ENCODE data around the gene IL4.

IL4 gene

GRCh38 chr5:132675936-132676689, 2.3 kb downstream of the IL4 start:
- Histone ChIP-seq H3K36me3 (ENCODE audit: control insufficient read depth, insufficient read depth, low read length) (no peaks in the 10 kb centered on the region), H3K9me3 (ENCODE audit: control insufficient read depth, insufficient read depth, low read depth, low read length) (0 out of 2 replicates have a peak, but pooled peaks cover under 1% of the 10 kb centered on the region), H3K27ac (ENCODE audit: low read depth, low read length) (no peak overlapping the region), H3K4me1 (ENCODE audit: control insufficient read depth, insufficient read depth, low read length) (peaks cover 4% of the 10 kb centered on the region; the same call in 1 of the 2 replicates), H3K4me3 (ENCODE audit: low read depth, low read length) (no peak overlapping the region), H3K9ac (ENCODE audit: low read length) (no peak overlapping the region), H3K27me3 (ENCODE audit: control insufficient read depth, insufficient read depth, low read length) (no peaks in the 10 kb centered on the region)

- Histone ChIP-seq H3K27me3 (ENCODE audit: control insufficient read depth, insufficient read depth, low read length) (no peaks in the 10 kb centered on the region), H3K9me3 (ENCODE audit: control insufficient read depth, insufficient read depth, low read depth, low read length) (no peaks in the 10 kb centered on the region), H3K4me3 (ENCODE audit: low read depth, low read length) (no peak overlapping the region), H3K27ac (ENCODE audit: low read depth, low read length) (no peak overlapping the region), H3K4me1 (ENCODE audit: control insufficient read depth, insufficient read depth, low read length) (peaks cover 4% of the 10 kb centered on the region; the same call in 1 of the 2 replicates), H3K36me3 (ENCODE audit: control insufficient read depth, insufficient read depth, low read length) (no peaks in the 10 kb centered on the region), H3K9ac (ENCODE audit: low read length) (no peak overlapping the region)
These were observed 3.4 kb downstream of the IL4 start for GRCh38 chr5:132677191-132677590.

GRCh38 chr5:132677682-132678400, 4.1 kb downstream of the IL4 start:
- Histone ChIP-seq H3K9ac (ENCODE audit: low read length) (no peak overlapping the region), H3K4me1 (ENCODE audit: control insufficient read depth, insufficient read depth, low read length) (peaks cover 4% of the 10 kb centered on the region; the same call in 1 of the 2 replicates), H3K36me3 (ENCODE audit: control insufficient read depth, insufficient read depth, low read length) (no peaks in the 10 kb centered on the region), H3K4me3 (ENCODE audit: low read depth, low read length) (no peak overlapping the region), H3K27ac (ENCODE audit: low read depth, low read length) (no peak overlapping the region), H3K9me3 (ENCODE audit: control insufficient read depth, insufficient read depth, low read depth, low read length) (no peaks in the 10 kb centered on the region), H3K27me3 (ENCODE audit: control insufficient read depth, insufficient read depth, low read length) (no peaks in the 10 kb centered on the region)

- Histone ChIP-seq H3K27ac (ENCODE audit: low read depth, low read length) (no peak overlapping the region), H3K9me3 (ENCODE audit: control insufficient read depth, insufficient read depth, low read depth, low read length) (no peaks in the 10 kb centered on the region)
These were observed 4.9 kb downstream of the IL4 start for GRCh38 chr5:132678735-132679134.

GRCh38 chr5:132679166-132679565, 5.4 kb downstream of the IL4 start:
- peaks cover 4% of the 10 kb centered on the region; the same call in 1 of the 2 replicates for H3K4me1 ChIP-seq (ENCODE audit: control insufficient read depth, insufficient read depth, low read length)
- no peaks in the 10 kb centered on the region for H3K36me3 ChIP-seq (ENCODE audit: control insufficient read depth, insufficient read depth, low read length)
- no peaks in the 10 kb centered on the region for H3K27me3 ChIP-seq (ENCODE audit: control insufficient read depth, insufficient read depth, low read length)
- no peaks in the 10 kb centered on the region for H3K9me3 ChIP-seq (ENCODE audit: control insufficient read depth, insufficient read depth, low read depth, low read length)
- H3K4me3 ChIP-seq (ENCODE audit: low read depth, low read length): no peak overlapping the region
- no peak overlapping the region for H3K27ac ChIP-seq (ENCODE audit: low read depth, low read length)
- no peak overlapping the region for H3K9ac ChIP-seq (ENCODE audit: low read length)

More at GRCh38 chr5:132678735-132679134, 4.9 kb downstream of the IL4 start:
- Histone ChIP-seq H3K4me1 (ENCODE audit: control insufficient read depth, insufficient read depth, low read length) (peaks cover 4% of the 10 kb centered on the region; the same call in 1 of the 2 replicates), H3K4me3 (ENCODE audit: low read depth, low read length) (no peak overlapping the region), H3K36me3 (ENCODE audit: control insufficient read depth, insufficient read depth, low read length) (no peaks in the 10 kb centered on the region), H3K9ac (ENCODE audit: low read length) (no peak overlapping the region), H3K27me3 (ENCODE audit: control insufficient read depth, insufficient read depth, low read length) (no peaks in the 10 kb centered on the region)

GRCh38 chr5:132679717-132680380, 6.1 kb downstream of the IL4 start:
- H3K4me3 ChIP-seq (ENCODE audit: low read depth, low read length): no peak overlapping the region
- H3K4me1 ChIP-seq (ENCODE audit: control insufficient read depth, insufficient read depth, low read length): peaks cover 4% of the 10 kb centered on the region; the same call in 1 of the 2 replicates
- H3K27ac ChIP-seq (ENCODE audit: low read depth, low read length): no peak overlapping the region
- no peaks in the 10 kb centered on the region for H3K27me3 ChIP-seq (ENCODE audit: control insufficient read depth, insufficient read depth, low read length)
- H3K36me3 ChIP-seq (ENCODE audit: control insufficient read depth, insufficient read depth, low read length): no peaks in the 10 kb centered on the region
- H3K9ac ChIP-seq (ENCODE audit: low read length): no peak overlapping the region
- no peaks in the 10 kb centered on the region for H3K9me3 ChIP-seq (ENCODE audit: control insufficient read depth, insufficient read depth, low read depth, low read length)

GRCh38 chr5:132680780-132681475, 7.1 kb downstream of the IL4 start:
- H3K9me3 ChIP-seq (ENCODE audit: control insufficient read depth, insufficient read depth, low read depth, low read length): no peaks in the 10 kb centered on the region
- H3K36me3 ChIP-seq (ENCODE audit: control insufficient read depth, insufficient read depth, low read length): no peaks in the 10 kb centered on the region
- no peak overlapping the region for H3K4me3 ChIP-seq (ENCODE audit: low read depth, low read length)
- no peak overlapping the region for H3K9ac ChIP-seq (ENCODE audit: low read length)
- H3K4me1 ChIP-seq (ENCODE audit: control insufficient read depth, insufficient read depth, low read length): peaks cover 4% of the 10 kb centered on the region; the same call in 1 of the 2 replicates
- no peaks in the 10 kb centered on the region for H3K27me3 ChIP-seq (ENCODE audit: control insufficient read depth, insufficient read depth, low read length)
- no peak overlapping the region for H3K27ac ChIP-seq (ENCODE audit: low read depth, low read length)

- Histone ChIP-seq H3K4me1 (ENCODE audit: control insufficient read depth, insufficient read depth, low read length) (peaks cover 4% of the 10 kb centered on the region; the same call in 1 of the 2 replicates), H3K27ac (ENCODE audit: low read depth, low read length) (no peak overlapping the region), H3K27me3 (ENCODE audit: control insufficient read depth, insufficient read depth, low read length) (no peaks in the 10 kb centered on the region), H3K9me3 (ENCODE audit: control insufficient read depth, insufficient read depth, low read depth, low read length) (no peaks in the 10 kb centered on the region), H3K9ac (ENCODE audit: low read length) (no peak overlapping the region), H3K4me3 (ENCODE audit: low read depth, low read length) (no peak overlapping the region), H3K36me3 (ENCODE audit: control insufficient read depth, insufficient read depth, low read length) (no peaks in the 10 kb centered on the region)
These were observed 7.7 kb downstream of the IL4 start for GRCh38 chr5:132681476-132681831.

- H3K4me1 ChIP-seq (ENCODE audit: control insufficient read depth, insufficient read depth, low read length): peaks cover 4% of the 10 kb centered on the region; the same call in 1 of the 2 replicates
These were observed 8.2 kb downstream of the IL4 start for GRCh38 chr5:132681983-132682382.

GRCh38 chr5:132684491-132684890, 10.7 kb downstream of the IL4 start:
- no peak overlapping the region for H3K9ac ChIP-seq (ENCODE audit: low read length)

More at GRCh38 chr5:132681983-132682382, 8.2 kb downstream of the IL4 start:
- Histone ChIP-seq H3K9me3 (ENCODE audit: control insufficient read depth, insufficient read depth, low read depth, low read length) (no peaks in the 10 kb centered on the region), H3K27me3 (ENCODE audit: control insufficient read depth, insufficient read depth, low read length) (no peaks in the 10 kb centered on the region), H3K4me3 (ENCODE audit: low read depth, low read length) (no peak overlapping the region), H3K9ac (ENCODE audit: low read length) (no peak overlapping the region), H3K27ac (ENCODE audit: low read depth, low read length) (no peak overlapping the region), H3K36me3 (ENCODE audit: control insufficient read depth, insufficient read depth, low read length) (no peaks in the 10 kb centered on the region)

More at GRCh38 chr5:132684491-132684890, 10.7 kb downstream of the IL4 start:
- H3K4me3 ChIP-seq (ENCODE audit: low read depth, low read length): no peak overlapping the region
- H3K27me3 ChIP-seq (ENCODE audit: control insufficient read depth, insufficient read depth, low read length): no peaks in the 10 kb centered on the region
- H3K27ac ChIP-seq (ENCODE audit: low read depth, low read length): no peak overlapping the region
- H3K36me3 ChIP-seq (ENCODE audit: control insufficient read depth, insufficient read depth, low read length): no peaks in the 10 kb centered on the region
- no peaks in the 10 kb centered on the region for H3K9me3 ChIP-seq (ENCODE audit: control insufficient read depth, insufficient read depth, low read depth, low read length)
- H3K4me1 ChIP-seq (ENCODE audit: control insufficient read depth, insufficient read depth, low read length): peaks cover 4% of the 10 kb centered on the region; the same call in 1 of the 2 replicates

Measured in HUES6 (cell line).